GM19193 (cell line): ENCODE data around the gene ITFG1.

Experiments used
- POLR2A ChIP-seq: IDR thresholded peaks from 4 replicates; pipeline ENCODE4 v1.6.1; 2011; ENCODE audit not compliant: insufficient read depth, insufficient read length; ENCODE audit errors: extremely low read depth

The ITFG1 gene

GRCh38 chr16:47460359-47460710 is 528 bp downstream of the ITFG1 start:
- TF ChIP-seq POLR2A = no peak

GRCh38 chr16:47459603-47460002 is 1.3 kb downstream of the ITFG1 start:
- no peak for TF ChIP-seq POLR2A

DNA sequence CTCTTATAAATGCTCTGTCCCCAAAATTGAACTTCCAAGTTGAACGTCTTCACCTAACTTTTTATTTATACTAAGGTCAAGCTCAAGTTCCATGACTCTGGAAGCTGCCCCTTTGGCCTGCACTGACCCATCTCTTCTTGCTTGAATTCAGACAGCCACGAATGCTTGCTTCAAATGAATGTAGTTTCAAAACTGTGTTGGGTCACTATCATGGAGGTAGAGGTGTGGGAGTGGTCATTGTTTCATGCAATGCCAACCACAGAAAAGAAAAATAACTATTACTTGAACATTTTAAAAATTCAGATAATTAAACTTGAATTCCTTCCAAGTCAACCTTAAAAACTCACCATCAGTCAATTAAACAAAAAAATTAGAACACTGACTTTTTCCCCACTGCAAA is 2.5 kb downstream of the ITFG1 start:
- TF ChIP-seq POLR2A = no peak

GRCh38 chr16:47449788-47450187 is 11.1 kb downstream of the ITFG1 start:
- TF ChIP-seq POLR2A = no peak

GRCh38 chr16:47448830-47449575 is 11.9 kb downstream of the ITFG1 start:
- no peak for TF ChIP-seq POLR2A

- no peak for TF ChIP-seq POLR2A
Observed at GRCh38 chr16:47446431-47446830, 14.4 kb downstream of the ITFG1 start.

DNA sequence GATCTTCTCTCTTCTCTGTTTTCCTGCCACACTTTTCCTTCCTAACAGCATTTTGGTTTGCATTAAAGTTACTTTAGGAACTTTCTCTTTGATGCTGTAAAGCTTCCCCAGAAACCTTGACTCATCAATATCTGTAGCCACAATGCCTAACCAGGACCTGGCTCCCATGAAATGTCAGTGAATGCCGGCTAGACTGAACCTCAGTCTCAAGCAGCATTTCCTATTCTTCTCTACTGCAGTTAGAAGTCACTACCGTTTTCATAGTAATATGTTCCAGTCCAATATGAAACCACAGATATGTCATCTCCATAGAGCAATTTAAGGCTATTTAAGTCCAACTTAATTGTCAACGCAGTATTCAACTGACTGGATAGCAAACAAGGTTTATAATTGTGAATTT is 28.9 kb downstream of the ITFG1 start:
- no peak for TF ChIP-seq POLR2A

DNA sequence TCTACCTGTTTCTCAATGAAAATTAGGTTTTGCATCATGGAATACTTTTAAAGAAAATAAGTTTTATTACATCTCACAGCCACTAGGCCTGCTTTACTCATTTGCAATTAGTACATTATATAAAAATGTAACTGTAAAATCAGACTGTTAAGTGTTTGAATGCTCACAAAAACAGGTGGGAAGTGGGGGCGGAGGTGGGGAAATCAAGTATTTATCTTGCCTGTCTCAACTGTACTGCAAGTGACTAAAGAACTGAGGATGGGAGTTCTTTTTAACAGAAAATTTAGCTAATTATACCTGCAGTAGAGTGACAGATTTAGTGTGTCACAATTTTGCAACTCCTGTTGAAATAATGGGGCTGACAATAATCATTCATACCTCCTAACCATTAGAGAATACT is 34.1 kb downstream of the ITFG1 start:
- TF ChIP-seq POLR2A = no peak

- TF ChIP-seq POLR2A = no peak
Observed at GRCh38 chr16:47424846-47425245, 36.0 kb downstream of the ITFG1 start.

DNA sequence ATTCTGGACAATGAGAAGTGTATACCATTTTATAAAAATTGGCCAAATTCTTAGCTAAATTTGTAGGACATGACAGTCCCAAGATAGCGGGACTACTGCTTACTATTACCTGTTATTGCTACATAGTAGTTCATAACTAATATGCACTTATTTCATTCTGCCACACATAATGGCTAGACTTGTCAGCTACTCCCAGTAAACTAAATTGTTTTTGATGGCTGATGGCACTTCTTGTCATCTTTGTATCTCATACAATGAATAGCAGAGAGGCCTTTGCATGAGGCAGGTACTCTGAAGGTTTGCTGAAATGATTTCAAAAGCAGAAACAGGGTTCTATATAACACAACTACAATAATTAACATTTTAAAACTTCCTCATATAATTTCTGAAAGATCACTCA is 44.0 kb downstream of the ITFG1 start:
- no peak for TF ChIP-seq POLR2A

DNA sequence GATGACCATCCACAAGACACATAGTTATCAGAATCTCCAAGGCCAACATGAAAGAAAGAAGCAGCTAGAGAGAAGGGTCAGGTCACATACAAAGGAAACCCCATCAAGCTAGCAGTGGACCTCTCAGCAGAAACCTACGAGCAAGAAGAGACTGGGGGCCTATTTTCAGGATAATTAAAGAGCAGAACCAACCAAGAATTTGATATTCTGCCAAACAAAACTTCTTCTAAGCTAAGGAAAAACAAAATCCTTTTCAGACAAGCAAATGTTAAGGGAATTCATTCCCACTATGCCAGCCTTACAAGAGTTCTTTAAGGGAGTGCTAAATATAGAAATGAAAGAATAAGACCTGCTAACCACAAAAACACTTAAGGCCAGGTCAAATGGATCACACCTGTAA is 47.8 kb downstream of the ITFG1 start:
- TF ChIP-seq POLR2A = no peak

DNA sequence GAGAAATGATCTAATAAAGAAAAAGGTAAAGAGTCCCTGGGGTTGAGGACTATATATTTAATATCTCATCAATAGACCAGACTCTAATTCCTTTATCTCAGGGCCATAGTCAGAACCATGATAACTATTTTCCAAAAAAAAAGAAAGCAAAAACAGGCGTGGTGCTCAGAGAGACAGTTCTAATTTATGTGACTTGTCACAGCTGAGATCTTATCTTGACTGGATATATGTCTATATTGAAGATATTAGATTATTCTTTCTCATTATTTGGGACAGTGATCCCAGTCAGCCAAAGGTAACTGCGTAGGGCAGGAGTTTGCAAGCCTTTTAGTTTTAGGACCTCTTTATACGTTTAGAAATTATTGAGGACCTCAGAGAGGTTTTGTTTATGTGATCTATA is 52.4 kb downstream of the ITFG1 start:
- TF ChIP-seq POLR2A = no peak

DNA sequence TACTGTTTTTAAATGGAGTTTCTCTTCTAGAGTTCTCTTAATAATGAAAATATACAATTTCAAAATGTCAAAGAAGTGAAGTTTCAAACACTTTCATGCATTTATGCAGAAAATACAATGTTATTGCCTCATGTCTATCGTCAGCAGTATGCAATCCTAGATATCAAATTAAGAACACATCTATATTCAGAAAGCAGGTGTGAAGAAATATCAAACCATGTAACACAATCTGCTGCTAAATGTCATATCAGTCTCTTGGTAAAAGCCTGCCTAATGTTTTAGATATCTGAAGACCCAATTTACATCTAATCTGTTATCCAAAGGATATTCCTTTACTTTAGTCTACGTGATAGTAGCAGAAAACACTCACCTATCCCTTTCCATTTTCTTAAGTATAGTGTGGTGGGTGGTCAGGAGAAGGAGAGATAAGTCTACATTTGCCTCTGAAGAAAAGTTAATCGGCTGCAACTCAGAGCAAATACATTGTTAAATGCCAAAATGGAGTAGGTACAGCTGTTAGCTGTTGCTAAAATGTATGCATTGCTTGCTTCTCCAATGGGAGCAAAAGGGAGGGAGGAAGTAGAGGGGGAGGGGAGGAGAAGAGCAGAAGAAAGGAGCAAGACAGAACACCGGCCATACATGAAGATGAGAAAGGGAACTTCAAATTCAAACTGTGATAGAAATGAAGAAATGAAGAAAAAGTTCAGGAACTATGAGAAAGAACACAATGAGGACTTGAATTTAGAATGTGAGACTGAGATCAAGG is 64.9 kb downstream of the ITFG1 start:
- TF ChIP-seq POLR2A = no peak

DNA sequence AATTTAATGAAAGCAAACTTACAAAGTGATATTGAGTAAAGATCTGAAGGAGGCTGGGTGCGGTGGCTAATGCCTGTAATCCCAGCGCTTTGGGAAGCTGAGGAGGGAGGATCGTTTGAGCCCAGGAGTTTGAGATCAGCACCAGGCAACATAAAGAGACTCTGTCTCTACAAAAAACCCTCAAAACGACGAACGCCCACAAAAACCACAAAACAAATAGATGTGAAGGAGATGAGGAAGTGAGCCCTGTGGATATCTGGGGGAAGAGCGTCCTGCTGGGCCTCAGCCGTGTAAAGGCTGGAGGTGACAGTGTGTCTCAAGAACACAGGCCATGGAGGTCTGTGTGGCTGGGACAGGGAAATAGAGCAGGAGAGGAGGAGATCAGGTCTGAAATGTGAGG is 68.8 kb downstream of the ITFG1 start:
- TF ChIP-seq POLR2A = no peak

DNA sequence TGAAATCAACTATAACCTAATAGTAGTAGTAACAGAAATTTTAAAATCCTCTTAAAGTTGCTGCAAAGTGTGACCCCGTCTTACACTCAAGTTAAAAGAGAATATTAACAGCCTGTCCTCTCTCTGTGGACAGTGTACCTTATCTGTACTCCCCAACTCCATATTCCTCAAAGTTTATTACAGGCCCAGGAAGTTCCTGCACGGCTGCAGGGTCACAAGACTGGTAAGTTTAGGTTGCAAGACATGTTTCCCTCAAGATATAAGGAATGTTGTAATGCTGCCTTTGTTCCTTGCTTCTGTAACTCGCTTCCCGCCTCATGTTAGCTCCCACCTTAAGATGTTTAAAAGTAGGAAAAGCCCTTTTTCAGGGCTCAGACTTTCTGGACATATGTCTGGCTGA is 72.2 kb downstream of the ITFG1 start:
- no peak for TF ChIP-seq POLR2A

- TF ChIP-seq POLR2A = no peak
Observed at GRCh38 chr16:47387026-47387734, 73.7 kb downstream of the ITFG1 start.

GRCh38 chr16:47386201-47386718 is 74.6 kb downstream of the ITFG1 start:
- no peak for TF ChIP-seq POLR2A

- TF ChIP-seq POLR2A = no peak
Observed at GRCh38 chr16:47382362-47382761, 78.5 kb downstream of the ITFG1 start.
